Left cardiac atrium (tissue), 4 donors: ENCODE data around the gene POLD2. TPM values are rescaled to one million over a fixed set of nuclear protein-coding genes. Genes with fewer than 3 reads are reported as not detected.
A peak's percentile ranks its signal among the peaks of the same experiment; 100 is the strongest.

Experiments used
- ATAC-seq, 2 donors: fragments of 200-7000 bp; cut with Tn5 transposase; one replicate each; pipeline ENCODE4 v1.9.1; 2020; ENCODE audit warnings: mild to moderate bottlenecking in 2 of 2, moderate library complexity in 2 of 2
- DNase-seq: peaks from one replicate; pipeline ENCODE4 v3.0.0-alpha.2; 2020
- intact Hi-C, 2 donors: fragments of 100-400 bp; cut with DNase I; formaldehyde crosslinking; loops; one replicate each; pipeline versions ENCODE4 v1.14.1 to v1.15.1; 2022 to 2023
- total RNA-seq, 2 donors: library from RNA; stranded (reverse); fragmentation: NEBNext Ultra II Directional; extraction: Animal tissue kit (Norgen Biotek cat#: 25700); gene quantifications; one replicate each; pipeline ENCODE4 v1.2.1, GENCODE V29; 2021
- donor health status: DM: no; HTN: yes; CAD: no.
- donor health status: DM: no; HTN: yes; CAD: no; lungs with severe emphysema.
- donor health status: DM: yes; HTN: yes; CAD: no.
- donor health status: Dilated cardiomyopathy.

The POLD2 gene
- total RNA-seq, 2 donors from 2014 or later, result 95.8 to 98.9 TPM

DNA sequence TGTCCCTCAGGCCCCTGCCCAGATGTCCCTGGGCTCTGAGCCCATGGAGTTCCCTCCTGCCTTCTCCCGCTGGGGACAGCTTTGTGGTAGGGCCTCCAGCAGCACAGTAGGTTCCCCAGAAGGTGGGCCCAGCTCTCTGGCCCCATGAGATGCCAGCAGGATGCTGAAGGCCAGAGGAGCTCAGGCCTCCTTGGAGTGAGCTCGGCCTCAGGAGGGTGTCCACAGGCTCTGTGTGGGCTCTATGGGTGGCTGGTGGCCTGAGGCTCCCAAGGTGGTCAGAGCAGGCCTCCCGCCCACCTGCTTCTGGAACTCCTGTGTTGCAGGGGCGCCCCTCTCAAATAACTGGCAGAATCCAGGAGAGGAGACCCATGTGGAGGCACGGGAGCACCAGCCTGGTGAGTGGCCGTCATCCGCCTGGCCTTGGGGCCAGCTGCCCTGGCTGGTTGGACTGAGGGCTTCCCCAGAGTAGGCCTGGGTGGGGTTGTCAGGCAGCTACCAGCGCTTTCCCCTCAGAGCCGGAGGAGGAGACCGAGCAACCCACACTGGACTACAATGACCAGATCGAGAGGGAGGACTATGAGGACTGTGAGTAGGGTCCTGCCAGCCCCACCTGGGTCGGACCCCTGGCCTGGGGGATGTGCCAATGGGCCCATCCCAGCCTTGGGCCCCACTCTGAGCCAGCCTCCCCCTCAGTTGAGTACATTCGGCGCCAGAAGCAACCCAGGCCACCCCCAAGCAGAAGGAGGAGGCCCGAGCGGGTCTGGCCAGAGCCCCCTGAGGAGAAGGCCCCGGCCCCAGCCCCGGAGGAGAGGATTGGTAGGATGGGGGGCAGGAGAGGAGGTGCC is 16.0 kb downstream of the POLD2 start:
- ATAC-seq (no peak), DNase-seq (no peak)
- intact Hi-C loops, result no loop called here

DNA sequence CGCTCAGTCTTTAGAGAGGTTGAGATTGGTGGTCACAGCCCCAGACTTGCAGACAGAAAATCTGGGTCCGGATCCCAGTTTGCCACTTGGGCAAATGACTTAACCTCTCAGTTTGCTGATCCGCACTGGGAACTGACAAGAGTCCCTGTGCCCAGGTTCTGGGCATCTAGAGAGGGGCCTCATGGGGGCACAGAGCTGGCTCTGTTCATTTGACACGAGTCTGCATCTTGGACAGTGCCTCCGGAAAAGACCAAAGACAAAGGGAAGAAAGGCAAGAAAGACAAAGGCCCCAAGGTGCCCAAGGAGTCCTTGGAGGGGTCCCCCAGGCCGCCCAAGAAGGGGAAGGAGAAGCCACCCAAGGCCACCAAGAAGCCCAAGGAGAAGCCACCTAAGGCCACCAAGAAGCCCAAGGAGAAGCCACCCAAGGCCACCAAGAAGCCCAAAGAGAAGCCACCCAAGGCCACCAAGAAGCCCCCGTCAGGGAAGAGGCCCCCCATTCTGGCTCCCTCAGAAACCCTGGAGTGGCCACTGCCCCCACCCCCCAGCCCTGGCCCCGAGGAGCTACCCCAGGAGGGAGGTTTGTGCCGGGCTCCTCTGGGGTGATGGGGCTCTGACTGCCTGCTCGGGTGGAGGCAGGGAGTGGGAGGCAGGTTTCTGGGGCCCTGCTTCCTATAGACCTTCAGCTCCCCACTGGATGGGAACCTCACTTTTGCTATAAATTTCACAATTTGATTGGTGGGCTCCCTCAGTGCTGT is 16.9 kb downstream of the POLD2 start:
- intact Hi-C loops, result no loop called here
- ATAC-seq (no peak), DNase-seq (no peak)

- intact Hi-C loops, result no loop called here
- DNase-seq (no peak), ATAC-seq (no peak)
Observed at GRCh38 chr7:44105832-44106231, 17.5 kb downstream of the POLD2 start.

DNA sequence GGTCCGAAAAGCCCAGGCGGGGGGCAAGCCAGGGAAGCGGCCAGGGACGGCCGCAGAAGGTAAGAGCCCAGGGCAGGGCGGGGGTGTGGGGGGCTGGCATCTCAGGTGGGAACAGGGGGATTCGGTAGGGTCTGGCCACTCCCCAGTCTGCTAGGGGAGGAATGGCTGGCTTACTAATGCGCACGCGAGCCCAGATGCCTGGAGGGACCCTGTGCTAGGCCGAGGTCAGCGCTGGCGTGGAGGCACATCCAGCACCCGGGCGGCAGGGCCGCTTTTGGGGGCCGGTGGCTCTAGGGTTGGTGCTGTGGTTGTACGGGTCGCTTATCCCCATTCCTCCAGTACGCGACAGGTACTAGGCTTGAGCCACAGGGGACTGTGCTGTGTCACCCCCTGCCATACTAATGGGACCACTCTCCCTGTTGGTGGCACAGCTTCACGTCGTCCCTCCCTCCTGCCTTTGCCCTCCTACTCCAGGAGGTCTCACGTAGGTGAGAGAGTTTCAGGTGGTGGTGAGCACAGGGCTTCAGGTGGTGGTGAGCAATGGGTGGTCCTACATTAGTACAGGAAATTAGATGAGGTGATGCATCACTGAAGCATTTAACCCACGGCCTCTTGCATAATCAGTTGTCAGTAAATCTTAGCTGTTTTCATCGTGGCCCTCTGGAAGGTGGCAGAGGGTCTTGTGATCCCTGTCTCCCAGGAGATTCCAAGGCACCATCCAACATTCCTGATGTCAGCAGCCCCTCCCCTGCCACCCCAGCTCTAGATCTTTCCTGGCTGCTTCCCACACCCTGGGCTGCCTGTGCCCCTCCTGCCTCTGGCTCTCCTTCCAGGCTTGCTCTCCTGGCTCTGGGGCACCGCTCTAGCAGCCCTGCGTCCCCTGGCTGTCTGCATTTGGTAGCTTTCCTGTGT is 18.2 kb downstream of the POLD2 start:
- intact Hi-C loops, result no loop called here
- ATAC-seq, result peak; percentile 44 to 45
- DNase-seq, result no peak

DNA sequence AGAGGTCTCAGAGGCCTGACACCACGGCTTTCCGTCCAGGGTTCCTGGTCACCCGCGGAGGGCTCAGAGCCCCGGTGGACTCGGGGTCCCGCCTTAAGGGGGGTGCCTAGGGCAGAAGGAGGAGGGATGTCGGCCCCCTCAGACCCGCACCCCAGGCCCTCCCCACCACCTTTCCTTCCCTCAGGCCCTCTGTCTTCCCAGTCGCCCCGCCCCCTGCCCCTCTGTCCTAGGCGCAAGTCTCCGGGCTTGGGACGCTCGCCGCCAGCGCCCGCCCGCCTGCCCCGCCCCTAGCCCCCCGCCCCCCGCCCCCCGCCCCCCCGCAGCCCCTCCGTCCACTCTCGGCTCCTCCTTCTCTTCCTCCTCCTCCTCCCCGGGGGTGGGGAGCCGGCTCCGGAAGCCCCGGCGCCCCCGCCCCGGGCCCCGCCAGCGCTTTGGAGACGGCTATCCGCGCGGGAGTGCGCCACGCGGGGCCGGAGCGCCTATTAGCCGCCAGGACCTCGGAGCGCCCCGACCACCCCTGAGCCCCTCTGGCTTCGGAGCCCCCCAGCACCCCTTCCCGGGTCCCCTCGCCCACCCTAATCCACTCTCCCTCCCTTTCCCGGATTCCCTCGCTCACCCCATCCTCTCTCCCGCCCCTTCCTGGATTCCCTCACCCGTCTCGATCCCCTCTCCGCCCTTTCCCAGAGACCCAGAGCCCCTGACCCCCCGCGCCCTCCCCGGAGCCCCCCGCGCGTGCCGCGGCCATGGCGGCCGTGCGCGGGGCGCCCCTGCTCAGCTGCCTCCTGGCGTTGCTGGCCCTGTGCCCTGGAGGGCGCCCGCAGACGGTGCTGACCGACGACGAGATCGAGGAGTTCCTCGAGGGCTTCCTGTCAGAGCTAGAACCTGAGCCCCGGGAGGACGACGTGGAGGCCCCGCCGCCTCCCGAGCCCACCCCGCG is 19.2 kb downstream of the POLD2 start, which contains the start of gene AEBP1:
TSS of gene AEBP1 (plus strand) at position 423 of the 937 bp plus-strand sequence. CDS start at position 744, 321 bp downstream.
- intact Hi-C loops, result no loop called here
- DNase-seq (peak; percentile 66), ATAC-seq (peak; percentile 57)

- intact Hi-C loops, result no loop called here
- no peak for DNase-seq
- ATAC-seq, result no peak
Observed at GRCh38 chr7:44103566-44103922, 19.8 kb downstream of the POLD2 start.

GRCh38 chr7:44102846-44103565 is 20.3 kb downstream of the POLD2 start:
- ATAC-seq, result no peak
- intact Hi-C loops, result no loop called here
- no peak for DNase-seq

GRCh38 chr7:44101966-44102845 is 21.1 kb downstream of the POLD2 start:
- ATAC-seq (peak; percentile 0 to 27), DNase-seq (peak; percentile 75)
- intact Hi-C loops, result no loop called here

DNA sequence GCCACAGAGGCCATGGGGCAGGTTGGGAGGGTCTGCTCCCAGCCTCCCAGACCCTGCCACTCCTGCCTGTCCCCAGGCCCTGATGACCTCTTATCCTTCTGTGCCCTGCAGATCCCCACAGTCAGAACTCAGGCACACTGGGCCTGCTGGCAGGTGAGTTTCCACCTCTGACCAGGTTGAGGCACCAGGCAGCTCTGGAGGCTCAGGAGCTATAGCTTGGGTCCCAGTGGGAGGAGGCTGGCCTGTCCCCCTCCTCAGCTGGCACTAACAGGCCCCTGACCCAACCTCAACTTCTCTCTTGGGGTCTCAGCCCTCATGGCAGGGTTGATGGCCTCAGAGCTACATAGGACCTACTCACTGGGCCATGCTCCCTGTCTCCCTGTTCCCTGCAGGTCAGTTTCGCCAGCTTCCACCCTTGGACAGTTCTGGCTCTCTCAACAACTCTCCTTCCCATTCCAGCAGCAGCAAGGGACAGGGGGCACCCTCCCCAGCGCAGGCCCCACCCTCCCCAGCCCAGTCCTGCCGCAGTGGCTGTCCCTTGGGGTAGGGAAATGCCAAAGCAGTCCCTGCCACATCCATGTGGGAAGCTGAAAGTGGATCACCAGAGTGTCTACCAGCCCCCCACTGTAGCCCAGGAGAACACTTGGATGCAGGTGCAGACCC is 21.9 kb downstream of the POLD2 start:
- DNase-seq, result no peak
- no peak for ATAC-seq
- intact Hi-C loops, result no loop called here

- DNase-seq (no peak), ATAC-seq (peak; percentile 6 to 23)
- intact Hi-C loops, result no loop called here
Observed at GRCh38 chr7:44100458-44101302, 22.7 kb downstream of the POLD2 start.

GRCh38 chr7:44099669-44100068 is 23.7 kb downstream of the POLD2 start:
- ATAC-seq (no peak), DNase-seq (no peak)
- intact Hi-C loops, result no loop called here

GRCh38 chr7:44098092-44099068 is 25.0 kb downstream of the POLD2 start:
- ATAC-seq, result no peak
- intact Hi-C loops, result no loop called here
- no peak for DNase-seq

DNA sequence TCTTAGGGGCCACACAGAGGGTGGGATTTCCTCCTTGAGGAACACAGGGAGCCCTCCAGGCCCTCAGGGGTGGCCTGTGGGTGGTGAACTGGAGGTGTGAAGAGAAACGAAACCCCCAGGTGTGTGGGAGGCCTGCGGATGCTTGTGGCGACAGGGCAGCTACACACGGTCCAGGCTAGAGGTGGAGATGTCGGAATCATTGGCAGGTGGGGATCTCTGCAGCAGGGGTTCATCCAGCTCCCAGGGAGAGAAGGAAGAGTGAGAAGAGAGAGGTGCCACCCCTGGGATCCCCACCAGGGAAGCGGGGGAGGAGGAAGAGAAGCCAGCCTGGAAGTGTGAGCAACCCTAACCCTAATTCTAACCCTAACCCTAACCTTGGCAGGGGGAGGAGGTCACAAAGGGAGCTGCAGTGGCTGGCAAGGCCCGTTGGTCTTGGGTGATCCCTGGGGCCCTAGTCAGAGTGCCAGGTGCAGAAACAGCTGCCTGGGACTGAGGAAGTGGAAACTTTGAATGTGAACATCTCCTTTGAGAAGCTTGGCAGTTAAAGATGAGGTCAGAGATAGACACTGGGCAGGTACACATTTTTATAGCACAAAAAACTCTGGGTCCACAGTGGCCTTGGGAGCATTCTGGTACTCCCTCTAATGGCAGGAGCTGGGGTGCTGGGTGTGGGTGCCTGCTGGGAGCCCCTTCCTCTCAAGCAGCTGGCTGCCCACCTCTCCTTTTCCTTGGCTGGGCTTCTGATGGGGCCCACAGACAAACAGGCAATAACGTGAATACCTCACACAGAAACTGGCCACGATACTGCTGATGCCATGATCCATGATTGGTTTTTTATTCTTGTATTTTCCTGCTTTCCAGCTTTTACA is 26.1 kb downstream of the POLD2 start:
- DNase-seq (no peak), ATAC-seq (no peak)
- intact Hi-C loops, result no loop called here
